AG08396 (cell line): ENCODE data around the gene SERTM1.

ENCODE experiments used
- DNase-seq: peaks from one replicate; pipeline ENCODE4 v3.0.0; 2012; ENCODE audit warnings: low spot score, mixed read lengths

Gene SERTM1

GRCh38 chr13:36673838-36674326, at the start of gene SERTM1:
TSS of gene SERTM1 (plus strand) at chr13:36674020. CDS start at chr13:36695079, 21,059 bp downstream.
- DNase-seq: peak; percentile 14

GRCh38 chr13:36628377-36629056, 45.3 kb upstream of the SERTM1 start:
- DNase-seq: no peak

GRCh38 chr13:36629057-36629385, 44.8 kb upstream of the SERTM1 start:
- no peak for DNase-seq

- no peak for DNase-seq
Measured at GRCh38 chr13:36630181-36630803, 43.5 kb upstream of the SERTM1 start.

- DNase-seq: no peak
Measured at GRCh38 chr13:36639610-36640009, 34.2 kb upstream of the SERTM1 start.

GRCh38 chr13:36650611-36651010, 23.2 kb upstream of the SERTM1 start:
- no peak for DNase-seq

- DNase-seq: no peak
Measured at GRCh38 chr13:36665630-36666029, 8.2 kb upstream of the SERTM1 start.

GRCh38 chr13:36666477-36667229, 7.2 kb upstream of the SERTM1 start:
- DNase-seq: no peak

- no peak for DNase-seq
Measured at GRCh38 chr13:36668316-36668715, 5.5 kb upstream of the SERTM1 start.

- no peak for DNase-seq
Measured at GRCh38 chr13:36673352-36673751, 468 bp upstream of the SERTM1 start.

GRCh38 chr13:36674337-36675212, 755 bp downstream of the SERTM1 start:
- DNase-seq: no peak

GRCh38 chr13:36675213-36675536, 1.4 kb downstream of the SERTM1 start:
- no peak for DNase-seq

GRCh38 chr13:36680913-36681312, 7.1 kb downstream of the SERTM1 start:
- no peak for DNase-seq

- DNase-seq: no peak
Measured at GRCh38 chr13:36681894-36682624, 8.2 kb downstream of the SERTM1 start.

- no peak for DNase-seq
Measured at GRCh38 chr13:36683701-36684100, 9.9 kb downstream of the SERTM1 start.

- no peak for DNase-seq
Measured at GRCh38 chr13:36685927-36686326, 12.1 kb downstream of the SERTM1 start.

- no peak for DNase-seq
Measured at GRCh38 chr13:36696410-36697010, 22.7 kb downstream of the SERTM1 start.

- no peak for DNase-seq
Measured at GRCh38 chr13:36700170-36700569, 26.4 kb downstream of the SERTM1 start.

- peak; percentile 30 for DNase-seq
Measured at GRCh38 chr13:36706755-36707154, 32.9 kb downstream of the SERTM1 start.

GRCh38 chr13:36709136-36709890, 35.5 kb downstream of the SERTM1 start:
- DNase-seq: no peak
